HCT116 (cell line): ENCODE data around the gene IFNL2. TPM values are rescaled to one million over a fixed set of nuclear protein-coding genes. Genes with fewer than 3 reads are reported as not detected.

Experiments used
- ATAC-seq: fragments of 200-7000 bp; cut with Tn5 transposase; 2 replicates; pipeline ENCODE4 v1.9.1; 2020; ENCODE audit warnings: mild to moderate bottlenecking, moderate library complexity
- BruUV-seq: library from RNA; stranded (reverse); fragments of 400-500 nt; replicated peaks from 2 replicates; lab custom pipeline; 2021; lab: Mats Ljungman, UMichigan
- CTCF ChIA-PET: fragments of 300-600 bp; sonication (Branson Sonifier 250); formaldehyde crosslinking; loops from one replicate; lab custom pipeline; 2021; ENCODE audit warnings: antibody characterized with exemption; lab: Charles Lee
- POLR2A ChIA-PET: fragments of 300-600, 350-600 bp; sonication (Branson Sonifier 250); formaldehyde crosslinking; loops from one replicate; lab custom pipeline; 2021; ENCODE audit warnings: antibody characterized with exemption; lab: Charles Lee
- RAD21 ChIA-PET, 2 experiments: fragments of 300-600 bp; sonication (Branson Sonifier 250); formaldehyde crosslinking; loops; one replicate each; lab custom pipeline; 2023; ENCODE audit warnings: low total read pairs in 2 of 2; ENCODE audit not compliant: uncharacterized antibody in 2 of 2, unreplicated experiment in 2 of 2, low non-redundant PET in 1 of 2; lab: Charles Lee
- DNase-seq: peaks from one replicate; pipeline ENCODE4 v3.0.0-alpha.2; 2010; ENCODE audit warnings: low read depth, low spot score
- H2AFZ ChIP-seq: fragments of 200-600 bp; shearing (Covaris generic), sonication (generic); 2 replicates; pipeline ENCODE4 v1.6.1; 2017; ENCODE audit warnings: low read depth, mixed run types, mixed read lengths, antibody characterized with exemption, low read length; ENCODE audit not compliant: poor library complexity, severe bottlenecking
- H3K27ac ChIP-seq: 2 replicates; pipeline ENCODE4 v1.5.1; 2012; ENCODE audit warnings: low read depth, low read length
- H3K27me3 ChIP-seq: fragments of 200-600 bp; sonication (generic); 2 replicates; pipeline ENCODE4 v1.6.1; 2016; ENCODE audit warnings: mixed run types, low read length, mixed read lengths; ENCODE audit not compliant: insufficient read depth
- H3K36me3 ChIP-seq, 2 experiments: fragments of 200-500 bp in 1 of 2; fragments of 200-600 bp in 1 of 2; sonication (Bioruptor generic) in 1 of 2; sonication (generic) in 1 of 2; 2 replicates each; pipeline versions ENCODE4 v1.5.1 to v1.6.1; 2014 to 2016; ENCODE audit warnings: low read length in 2 of 2, inconsistent platforms in 1 of 2, mixed read lengths in 1 of 2, mixed run types in 1 of 2; ENCODE audit not compliant: insufficient read depth in 2 of 2, control insufficient read depth in 1 of 2
- H3K4me1 ChIP-seq, 2 experiments: fragments of 200-600 bp in 1 of 2; sonication (generic) in 1 of 2; 2 replicates each; pipeline versions ENCODE4 v1.5.1 to v1.6.1; 2012 to 2017; ENCODE audit warnings: low read length in 2 of 2, inconsistent platforms in 1 of 2, mild to moderate bottlenecking in 1 of 2, mixed read lengths in 1 of 2, mixed run types in 1 of 2, moderate library complexity in 1 of 2; ENCODE audit not compliant: insufficient read depth in 2 of 2, control insufficient read depth in 1 of 2
- H3K4me2 ChIP-seq: fragments of 200-600 bp; sonication (generic); 2 replicates; pipeline ENCODE4 v1.6.1; 2017; ENCODE audit warnings: mixed run types, low read length, mixed read lengths
- H3K4me3 ChIP-seq, 2 experiments: fragments of 200-600 bp in 1 of 2; sonication (generic) in 1 of 2; replicated peaks in 1 of 2; 2 replicates each; pipeline ENCODE4 v1.5.1; 2011 to 2016; ENCODE audit warnings: low read length in 2 of 2, control low read depth in 1 of 2, low read depth in 1 of 2, mild to moderate bottlenecking in 1 of 2, mixed read lengths in 1 of 2, mixed run types in 1 of 2
- H3K79me2 ChIP-seq: fragments of 200-600 bp; sonication (generic); 2 replicates; pipeline ENCODE4 v1.6.1; 2017; ENCODE audit warnings: mild to moderate bottlenecking, mixed run types, low read length, moderate library complexity, mixed read lengths; ENCODE audit not compliant: insufficient read depth
- H3K9ac ChIP-seq: fragments of 200-600 bp; sonication (generic); 2 replicates; pipeline ENCODE4 v1.6.1; 2016; ENCODE audit warnings: low read length, mixed read lengths
- H3K9me2 ChIP-seq: fragments of 200-600 bp; sonication (generic), shearing (Covaris generic); 2 replicates; pipeline ENCODE4 v1.6.1; 2017; ENCODE audit warnings: mixed run types, mild to moderate bottlenecking, moderate library complexity; ENCODE audit not compliant: insufficient read depth
- H3K9me3 ChIP-seq, 2 experiments: fragments of 200-500 bp in 1 of 2; fragments of 200-600 bp in 1 of 2; sonication (Bioruptor generic) in 1 of 2; sonication (generic) in 1 of 2; 2 replicates each; pipeline ENCODE4 v1.6.1; 2014 to 2017; ENCODE audit warnings: low read length in 2 of 2, mixed read lengths in 2 of 2, inconsistent platforms in 1 of 2, low read depth in 1 of 2, mild to moderate bottlenecking in 1 of 2, mixed run types in 1 of 2, moderate library complexity in 1 of 2; ENCODE audit not compliant: control insufficient read depth in 1 of 2, insufficient read depth in 1 of 2
- H4K20me1 ChIP-seq: fragments of 200-600 bp; sonication (generic), shearing (Covaris generic); 2 replicates; pipeline ENCODE4 v1.6.1; 2017; ENCODE audit warnings: mixed run types, mild to moderate bottlenecking, moderate library complexity; ENCODE audit not compliant: insufficient read depth
- ATF3 ChIP-seq: IDR thresholded peaks from 2 replicates; pipeline ENCODE4 v1.6.1; 2012
- CBX3 ChIP-seq: IDR thresholded peaks from 2 replicates; pipeline ENCODE4 v1.6.1; 2012; ENCODE audit warnings: low read depth
- CTCF ChIP-seq, 3 experiments: fragments of 200-600 bp in 1 of 3; sonication (generic) in 1 of 3; IDR thresholded peaks in 2 of 3; conservative IDR thresholded peaks in 1 of 3; 2 replicates each; pipeline ENCODE4 v1.5.1; 2012 to 2017; ENCODE audit warnings: low read depth in 2 of 3, low read length in 2 of 3, antibody characterized with exemption in 1 of 3, borderline replicate concordance in 1 of 3, control low read depth in 1 of 3, mild to moderate bottlenecking in 1 of 3, mixed read lengths in 1 of 3, mixed run types in 1 of 3, moderate library complexity in 1 of 3; ENCODE audit not compliant: insufficient read depth in 1 of 3
- ELF1 ChIP-seq: IDR thresholded peaks from 2 replicates; pipeline ENCODE4 v1.6.1; 2012; ENCODE audit warnings: low read depth, borderline replicate concordance
- EZH2phosphoT487 ChIP-seq: fragments of 200-600 bp; IDR thresholded peaks from 2 replicates; pipeline ENCODE4 v1.6.1; 2018; ENCODE audit warnings: antibody characterized with exemption, borderline replicate concordance
- FOSL1 ChIP-seq: IDR thresholded peaks from 2 replicates; pipeline ENCODE4 v1.6.1; 2012; ENCODE audit warnings: low read depth
- RAD21 ChIP-seq: IDR thresholded peaks from 2 replicates; pipeline ENCODE4 v1.6.1; 2012; ENCODE audit warnings: low read depth, mild to moderate bottlenecking
- REST ChIP-seq: IDR thresholded peaks from 2 replicates; pipeline ENCODE4 v1.6.1; 2012; ENCODE audit warnings: low read depth
- SRF ChIP-seq: IDR thresholded peaks from 2 replicates; pipeline ENCODE4 v1.6.1; 2012; ENCODE audit warnings: low read depth
- ZNF274 ChIP-seq: fragments of 200-500 bp; sonication (Bioruptor generic); IDR thresholded peaks from 2 replicates; pipeline ENCODE4 v1.6.1; 2014; ENCODE audit warnings: mild to moderate bottlenecking, low read depth, low read length, inconsistent platforms
- intact Hi-C: fragments of 100-400 bp; cut with micrococcal nuclease; formaldehyde crosslinking; loops from 2 replicates; pipeline ENCODE4 v1.10.0; 2022
- total RNA-seq: library from RNA; stranded (reverse); gene quantifications from one replicate; pipeline ENCODE4 v1.2.1, GENCODE V29; 2021; ENCODE audit not compliant: unreplicated experiment

The IFNL2 gene
- total RNA-seq, 1 experiment from 2014 or later: not detected

GRCh38 chr19:39318071-39318470 lies 49.9 kb downstream of the IFNL2 start:
- no TSS peak for BruUV-seq

More at GRCh38 chr19:39318071-39318470, 49.9 kb downstream of the IFNL2 start:
- no peak for DNase-seq
- ChIA-PET RAD21 (no interaction called here), CTCF (no interaction called here), POLR2A (no interaction called here)
- no peaks in the 10 kb centered on the region for H4K20me1 ChIP-seq
- intact Hi-C loops: no loop called here
- H3K4me1 ChIP-seq: peaks cover 3 to 16% of the 10 kb centered on the region in 2 experiments; a peak in 3 of 4 replicates
- no peak for ATAC-seq
- H3K9ac ChIP-seq: no peak overlapping the region
- H3K27ac ChIP-seq: no peak overlapping the region
- no peaks in the 10 kb centered on the region for H3K27me3 ChIP-seq
- no peaks in the 10 kb centered on the region for H3K9me3 ChIP-seq
- H2AFZ ChIP-seq: no peak overlapping the region
- no peaks in the 10 kb centered on the region for H3K9me2 ChIP-seq
- H3K4me3 ChIP-seq: no peak overlapping the region
- H3K79me2 ChIP-seq: peaks cover 22% of the 10 kb centered on the region
- H3K4me2 ChIP-seq: no peak overlapping the region
- H3K36me3 ChIP-seq: peaks cover 6 to 7% of the 10 kb centered on the region in 2 experiments
- TF ChIP-seq REST (no peak), SRF (no peak), FOSL1 (no peak), ELF1 (no peak), ZNF274 (no peak), RAD21 (no peak), CBX3 (no peak), EZH2phosphoT487 (no peak), ATF3 (no peak), CTCF (IDR thresholded peaks at IDR 0.05 in 2 of 3, conservative IDR thresholded peaks at IDR 0.05 in 1 of 3; ENCODE audit: borderline replicate concordance in 1 of 3, insufficient read depth in 1 of 3, low read depth in 2 of 3, low read length in 2 of 3) (no peak)
